ENCODE data around the gene CES4A. TPM values are rescaled to one million over a fixed set of nuclear protein-coding genes. Genes with fewer than 3 reads are reported as not detected.
A peak's percentile ranks its signal among the peaks of the same experiment; 100 is the strongest.

CES4A gene
- total RNA-seq, 6 experiments from 2014 or later, result 1.7 to 3.5 (median 2.3) TPM

DNA sequence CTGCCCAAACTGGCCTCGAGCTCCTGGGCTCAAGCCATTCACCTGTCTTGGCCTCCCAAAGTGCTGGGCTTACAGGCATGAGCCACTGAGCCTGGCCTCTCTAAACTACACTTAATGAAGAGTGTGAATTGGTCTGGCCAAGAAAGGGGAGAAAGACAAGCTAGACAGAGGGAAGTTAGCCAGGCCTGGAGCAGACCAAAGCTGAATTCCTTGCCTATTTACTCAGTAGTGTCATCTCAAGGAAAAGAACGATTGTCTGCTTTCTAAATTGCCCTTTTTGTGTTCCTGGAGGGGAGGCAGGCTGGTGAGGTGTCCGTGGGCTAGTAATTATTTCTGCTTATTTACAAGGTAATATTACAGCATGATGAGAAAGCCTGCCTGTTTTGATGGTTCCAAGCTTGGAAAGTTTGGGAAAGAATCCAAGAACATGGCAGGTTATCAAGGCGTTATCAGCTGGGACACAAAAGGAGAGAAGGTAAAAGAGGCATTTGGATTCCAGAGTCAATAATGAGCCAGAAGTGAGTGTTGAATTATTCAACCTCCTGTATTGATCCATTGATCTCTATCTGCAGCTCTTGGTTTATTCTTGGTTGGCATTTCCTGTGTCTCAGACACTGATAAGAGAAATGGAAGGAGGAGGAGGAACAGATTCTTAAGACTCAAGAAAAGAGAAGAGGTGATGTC is 34.3 kb downstream of the CES4A start:
- Mint-ChIP-seq H3K9me3 (no peaks in the 10 kb centered on the region), H3K4me3 (no peak overlapping the region; the same call in 1 of the 2 replicates), H3K27me3 (ENCODE audit: insufficient read depth) (peaks cover 2% of the 10 kb centered on the region; the same call in 1 of the 2 replicates), H3K4me1 (ENCODE audit: low read depth) (peaks cover 24% of the 10 kb centered on the region), H3K27ac (peak overlapping the region; percentile 56), H3K36me3 (ENCODE audit: low read depth) (no peaks in the 10 kb centered on the region)
- DNase-seq, result peak; percentile 22
- TF ChIP-seq, protein P1, sequence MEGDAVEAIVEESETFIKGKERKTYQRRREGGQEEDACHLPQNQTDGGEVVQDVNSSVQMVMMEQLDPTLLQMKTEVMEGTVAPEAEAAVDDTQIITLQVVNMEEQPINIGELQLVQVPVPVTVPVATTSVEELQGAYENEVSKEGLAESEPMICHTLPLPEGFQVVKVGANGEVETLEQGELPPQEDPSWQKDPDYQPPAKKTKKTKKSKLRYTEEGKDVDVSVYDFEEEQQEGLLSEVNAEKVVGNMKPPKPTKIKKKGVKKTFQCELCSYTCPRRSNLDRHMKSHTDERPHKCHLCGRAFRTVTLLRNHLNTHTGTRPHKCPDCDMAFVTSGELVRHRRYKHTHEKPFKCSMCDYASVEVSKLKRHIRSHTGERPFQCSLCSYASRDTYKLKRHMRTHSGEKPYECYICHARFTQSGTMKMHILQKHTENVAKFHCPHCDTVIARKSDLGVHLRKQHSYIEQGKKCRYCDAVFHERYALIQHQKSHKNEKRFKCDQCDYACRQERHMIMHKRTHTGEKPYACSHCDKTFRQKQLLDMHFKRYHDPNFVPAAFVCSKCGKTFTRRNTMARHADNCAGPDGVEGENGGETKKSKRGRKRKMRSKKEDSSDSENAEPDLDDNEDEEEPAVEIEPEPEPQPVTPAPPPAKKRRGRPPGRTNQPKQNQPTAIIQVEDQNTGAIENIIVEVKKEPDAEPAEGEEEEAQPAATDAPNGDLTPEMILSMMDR (IDR thresholded peaks at IDR 0.05), result no peak

DNA sequence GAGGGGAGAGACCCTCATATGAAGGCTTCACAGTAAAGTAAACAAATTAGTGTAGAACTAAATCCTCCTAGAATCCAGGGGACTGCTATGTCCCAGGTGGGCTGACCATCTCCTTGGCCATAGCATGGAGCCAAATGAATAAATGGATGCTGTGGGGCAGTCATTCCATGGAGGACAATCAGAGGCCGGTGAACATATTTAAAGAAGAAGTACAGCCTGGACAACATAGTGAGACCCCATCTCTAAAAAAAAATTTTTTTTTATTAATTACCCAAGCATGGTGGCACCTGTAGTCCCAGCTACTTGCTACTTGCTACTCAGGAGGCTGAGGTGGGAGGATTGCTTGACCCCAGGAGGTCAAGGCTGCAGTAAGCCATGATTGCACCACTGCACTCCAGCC is 35.3 kb downstream of the CES4A start:
- no peak for DNase-seq
- H3K27me3 Mint-ChIP-seq (ENCODE audit: insufficient read depth), result peaks cover 2% of the 10 kb centered on the region; the same call in 1 of the 2 replicates
- TF ChIP-seq, protein P1 (IDR thresholded peaks at IDR 0.05), result no peak
- H3K4me1 Mint-ChIP-seq (ENCODE audit: low read depth), result peaks cover 24% of the 10 kb centered on the region
- no peak overlapping the region for H3K4me3 Mint-ChIP-seq
- H3K9me3 Mint-ChIP-seq, result no peaks in the 10 kb centered on the region
- no peak overlapping the region for H3K27ac Mint-ChIP-seq
- H3K36me3 Mint-ChIP-seq (ENCODE audit: low read depth), result no peaks in the 10 kb centered on the region

DNA sequence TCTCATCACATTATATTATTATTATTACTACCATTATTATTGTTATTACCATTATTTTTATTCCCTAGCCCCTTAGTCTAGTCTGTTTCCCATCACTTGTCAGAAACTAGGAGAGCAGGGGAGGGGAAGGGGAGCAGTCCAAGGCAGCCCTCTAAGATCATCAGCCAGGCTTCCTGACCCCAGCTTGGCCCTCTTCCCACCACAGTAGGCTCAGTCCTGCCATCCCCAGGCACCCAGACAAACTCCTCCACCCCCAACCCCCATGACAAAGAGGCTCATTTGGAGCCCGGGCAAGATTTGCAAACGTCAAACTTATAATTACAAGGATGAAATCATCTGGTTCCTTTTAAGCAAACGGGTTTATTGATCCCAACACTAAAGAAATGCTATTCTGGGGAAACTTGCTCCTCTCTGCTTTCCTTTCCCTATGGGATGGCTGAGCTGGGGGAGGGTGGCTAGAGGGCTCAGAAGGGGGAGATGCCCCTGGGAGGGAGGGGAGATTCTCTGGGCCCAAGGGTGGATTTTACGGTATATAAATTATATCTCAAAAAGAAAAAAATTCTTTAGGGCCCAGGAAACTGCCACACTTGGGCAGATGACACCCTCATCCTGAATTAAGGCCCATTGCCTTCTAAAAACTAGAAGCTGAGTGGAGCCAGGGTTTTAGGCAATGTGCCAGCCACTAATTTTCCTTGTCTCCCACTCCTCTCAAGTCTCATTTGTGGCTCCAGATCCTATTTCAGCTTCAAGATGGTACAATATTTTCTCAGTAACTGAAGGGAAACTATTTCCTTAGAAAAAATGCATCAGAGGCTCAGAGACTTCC is 36.2 kb downstream of the CES4A start:
- no peak overlapping the region; the same call in 1 of the 2 replicates for H3K27ac Mint-ChIP-seq

DNA sequence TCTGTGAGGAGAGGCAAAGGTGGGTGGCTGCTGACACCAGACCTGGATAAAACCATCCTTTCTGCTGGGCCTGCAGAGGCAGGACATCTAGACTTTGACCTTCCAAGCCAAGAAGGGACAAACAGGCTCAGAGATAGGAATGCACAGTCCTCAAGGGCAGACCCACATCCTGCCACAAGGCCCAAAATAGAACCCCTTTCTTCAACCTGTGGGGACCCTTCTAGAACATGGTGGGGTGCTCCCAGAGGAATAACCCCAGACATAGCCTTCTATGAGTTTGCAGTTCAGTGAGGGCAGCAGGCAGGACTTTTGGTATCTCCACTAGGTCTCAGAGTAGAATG is 36.8 kb downstream of the CES4A start:
- no peak for DNase-seq
- Mint-ChIP-seq H3K27me3 (ENCODE audit: insufficient read depth) (peaks cover 4% of the 10 kb centered on the region), H3K9me3 (no peaks in the 10 kb centered on the region), H3K4me3 (no peak overlapping the region), H3K27ac (no peak overlapping the region), H3K36me3 (ENCODE audit: low read depth) (peaks cover 5% of the 10 kb centered on the region), H3K4me1 (ENCODE audit: low read depth) (peaks cover 27% of the 10 kb centered on the region)
- TF ChIP-seq, protein P1 (IDR thresholded peaks at IDR 0.05), result no peak

More for the DNA sequence above, 36.2 kb downstream of the CES4A start:
- DNase-seq, result no peak
- Mint-ChIP-seq H3K4me1 (ENCODE audit: low read depth) (peaks cover 24% of the 10 kb centered on the region), H3K9me3 (no peaks in the 10 kb centered on the region), H3K4me3 (no peak overlapping the region), H3K36me3 (ENCODE audit: low read depth) (no peaks in the 10 kb centered on the region), H3K27me3 (ENCODE audit: insufficient read depth) (peaks cover 2% of the 10 kb centered on the region; the same call in 1 of the 2 replicates)
- TF ChIP-seq, protein P1 (IDR thresholded peaks at IDR 0.05), result no peak

DNA sequence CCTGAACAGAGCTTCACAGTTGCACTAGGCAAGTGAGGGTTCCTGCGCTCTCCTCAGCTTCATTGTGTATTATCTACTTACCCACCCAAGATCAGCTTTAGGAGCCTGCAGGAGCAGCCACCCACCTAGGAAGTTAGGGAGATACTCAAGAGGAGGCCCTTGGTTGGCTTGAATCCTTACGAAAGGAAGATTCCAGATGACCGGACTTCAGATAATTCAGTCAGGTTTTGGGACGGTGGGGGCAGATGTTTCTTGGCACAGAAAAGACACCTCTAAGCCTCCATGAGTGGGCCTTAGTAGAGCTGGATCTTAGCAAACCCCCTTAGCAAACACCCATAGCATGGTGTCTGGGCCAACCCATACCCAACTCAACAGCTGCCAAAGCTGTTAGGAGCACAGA is 38.2 kb downstream of the CES4A start:
- peaks cover 2% of the 10 kb centered on the region for H3K27me3 Mint-ChIP-seq (ENCODE audit: insufficient read depth)
- peaks cover 33% of the 10 kb centered on the region for H3K4me1 Mint-ChIP-seq (ENCODE audit: low read depth)
- DNase-seq, result no peak
- TF ChIP-seq, protein P1 (IDR thresholded peaks at IDR 0.05), result no peak
- H3K36me3 Mint-ChIP-seq (ENCODE audit: low read depth), result peaks cover 14% of the 10 kb centered on the region
- H3K27ac Mint-ChIP-seq, result no peak overlapping the region
- no peaks in the 10 kb centered on the region for H3K9me3 Mint-ChIP-seq
- no peak overlapping the region for H3K4me3 Mint-ChIP-seq

Measured in HFFc6 (cell line).